Fibroblast of skin of right biceps (primary cell): ENCODE measurements around the gene SRC.

Experiments
- DNase-seq: peaks from one replicate; pipeline ENCODE4 v3.0.0-alpha.2; 2013

Gene SRC

DNA sequence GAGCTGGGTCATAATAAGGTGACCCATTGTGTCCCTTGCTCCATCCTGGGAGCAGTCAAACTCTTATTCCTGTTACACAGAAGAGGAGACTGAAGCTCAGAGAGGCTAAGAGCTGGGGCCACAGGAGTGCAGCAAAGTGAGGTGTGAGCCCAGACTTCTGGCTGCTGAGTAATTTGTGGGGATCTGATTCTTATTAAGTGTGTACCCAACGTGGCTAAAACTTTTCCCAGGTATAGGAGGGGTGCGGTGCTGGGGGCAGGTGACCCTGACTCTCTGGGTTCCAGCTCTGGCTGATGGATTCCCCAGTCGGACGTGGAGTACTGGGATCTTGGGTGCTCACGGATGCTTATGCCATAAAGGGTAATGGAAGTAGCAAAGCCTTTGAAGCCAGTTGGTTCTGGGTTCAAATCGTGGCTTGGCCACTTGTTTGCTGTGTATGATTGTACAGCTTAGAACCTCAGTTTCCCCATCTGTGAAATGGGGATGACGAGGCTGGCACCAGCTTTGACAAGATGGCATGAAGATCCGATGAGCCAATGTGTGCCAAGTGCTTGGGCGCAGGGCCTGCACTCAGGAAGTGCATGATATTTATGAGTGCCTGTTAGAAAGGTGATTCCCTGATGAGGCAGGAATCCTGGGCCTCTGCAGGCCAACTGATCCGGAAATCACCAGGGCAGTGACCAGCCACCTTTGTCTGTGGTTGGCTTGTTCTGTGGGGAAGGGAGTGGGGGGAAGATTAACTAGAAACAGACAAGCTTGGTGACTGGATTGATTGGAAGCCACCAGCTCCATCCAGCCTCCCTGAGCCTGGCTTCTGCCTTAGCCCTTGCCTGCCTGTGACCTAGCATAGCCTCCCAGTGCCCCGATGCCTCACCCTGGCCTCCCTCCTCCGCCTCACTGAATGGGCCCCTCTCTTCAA lies 6.0 kb downstream of the SRC start:
- no peak for DNase-seq

DNA sequence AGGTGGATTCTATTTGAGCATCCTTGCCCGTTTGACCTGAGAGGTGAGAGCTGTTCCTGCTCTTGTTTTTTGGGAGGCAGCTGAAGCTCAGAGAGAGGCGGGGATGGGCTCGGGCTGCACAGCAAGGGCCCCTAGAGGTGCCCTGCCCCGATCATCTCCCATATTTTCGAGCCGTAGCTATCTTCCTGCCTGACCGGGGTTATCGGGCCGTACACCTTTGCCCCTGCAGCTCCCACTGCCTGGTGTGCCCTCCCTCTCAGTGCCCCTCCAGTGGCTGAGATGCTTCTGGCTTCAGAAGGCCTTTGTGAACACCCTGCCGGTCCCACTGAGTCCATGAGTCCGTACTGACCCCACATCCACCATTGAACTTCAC lies 6.7 kb downstream of the SRC start:
- DNase-seq, result no peak

- DNase-seq, result no peak
Measured at GRCh38 chr20:37353285-37353849, 7.4 kb downstream of the SRC start.

- no peak for DNase-seq
Measured at GRCh38 chr20:37354210-37355195, 8.6 kb downstream of the SRC start.

- no peak for DNase-seq
Measured at GRCh38 chr20:37355252-37356180, 9.6 kb downstream of the SRC start.

DNA sequence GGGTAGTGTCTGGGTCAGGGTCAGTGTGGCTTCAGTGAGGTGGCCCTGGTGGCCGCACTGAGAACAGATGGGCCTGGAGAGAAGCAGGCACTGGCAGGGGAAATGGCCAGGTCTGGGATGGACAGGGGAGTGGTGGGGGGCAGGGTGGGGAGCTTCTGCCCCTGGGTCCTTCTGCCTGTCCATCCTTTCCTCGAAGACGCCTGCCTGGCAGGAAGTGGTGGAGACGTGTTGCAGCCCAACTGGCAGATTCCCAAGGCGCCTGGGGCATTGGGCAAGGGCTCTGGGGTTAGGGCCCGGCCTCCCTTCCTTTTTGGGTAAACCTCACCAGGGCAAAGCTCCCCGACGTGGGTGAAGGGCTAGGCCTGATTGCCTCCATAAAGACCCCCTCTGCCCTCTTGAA lies 10.4 kb downstream of the SRC start:
- peak; percentile 19 for DNase-seq

GRCh38 chr20:37356961-37357371 lies 11.0 kb downstream of the SRC start:
- no peak for DNase-seq

GRCh38 chr20:37357481-37358365 lies 11.8 kb downstream of the SRC start:
- DNase-seq, result no peak

DNA sequence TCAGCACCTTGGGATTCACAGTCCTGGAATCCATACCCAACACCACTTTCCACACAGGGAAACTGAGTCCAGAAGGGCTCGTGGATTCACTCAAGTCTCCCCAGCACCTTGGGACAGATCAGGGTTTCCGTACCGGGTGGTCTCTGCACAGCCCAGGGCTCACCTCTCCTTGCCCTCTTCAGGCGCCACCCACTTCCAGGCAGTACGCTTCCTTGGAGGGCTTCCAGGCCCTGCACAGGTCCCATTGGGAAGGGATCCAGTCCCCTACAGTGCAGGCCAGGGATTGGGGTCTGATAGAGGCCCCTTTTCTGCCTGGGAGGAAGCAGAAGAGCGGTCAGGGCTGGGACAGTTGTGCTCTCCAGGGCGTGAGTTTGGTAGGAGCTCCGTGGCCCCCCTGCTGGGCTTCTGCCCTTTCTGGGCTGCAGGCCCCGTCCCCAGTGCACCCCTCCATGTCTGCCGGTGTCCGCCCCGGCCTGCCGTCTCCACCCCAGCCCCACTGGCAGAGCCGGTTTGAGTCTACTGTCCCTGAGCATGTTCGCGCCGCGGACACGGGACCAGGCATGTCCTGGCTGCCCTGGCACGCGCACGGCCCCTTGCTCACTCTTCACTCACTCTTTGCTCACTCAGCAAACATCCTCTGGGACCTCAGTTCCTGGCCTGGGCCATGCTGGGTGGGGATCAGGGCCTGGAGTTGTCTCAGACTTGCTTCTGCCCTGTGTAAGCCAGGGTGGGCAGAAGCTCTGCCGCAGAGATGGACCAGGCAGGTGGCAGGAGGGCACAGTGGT lies 12.6 kb downstream of the SRC start:
- no peak for DNase-seq

- DNase-seq, result no peak
Measured at GRCh38 chr20:37359331-37359730, 13.4 kb downstream of the SRC start.

- DNase-seq, result no peak
Measured at GRCh38 chr20:37359836-37360235, 13.9 kb downstream of the SRC start.

GRCh38 chr20:37360391-37361115 lies 14.6 kb downstream of the SRC start:
- DNase-seq, result no peak

GRCh38 chr20:37361336-37361735 lies 15.4 kb downstream of the SRC start:
- DNase-seq, result no peak

- no peak for DNase-seq
Measured at GRCh38 chr20:37362231-37362792, 16.4 kb downstream of the SRC start.

- DNase-seq, result no peak
Measured at GRCh38 chr20:37362821-37363220, 16.9 kb downstream of the SRC start.

DNA sequence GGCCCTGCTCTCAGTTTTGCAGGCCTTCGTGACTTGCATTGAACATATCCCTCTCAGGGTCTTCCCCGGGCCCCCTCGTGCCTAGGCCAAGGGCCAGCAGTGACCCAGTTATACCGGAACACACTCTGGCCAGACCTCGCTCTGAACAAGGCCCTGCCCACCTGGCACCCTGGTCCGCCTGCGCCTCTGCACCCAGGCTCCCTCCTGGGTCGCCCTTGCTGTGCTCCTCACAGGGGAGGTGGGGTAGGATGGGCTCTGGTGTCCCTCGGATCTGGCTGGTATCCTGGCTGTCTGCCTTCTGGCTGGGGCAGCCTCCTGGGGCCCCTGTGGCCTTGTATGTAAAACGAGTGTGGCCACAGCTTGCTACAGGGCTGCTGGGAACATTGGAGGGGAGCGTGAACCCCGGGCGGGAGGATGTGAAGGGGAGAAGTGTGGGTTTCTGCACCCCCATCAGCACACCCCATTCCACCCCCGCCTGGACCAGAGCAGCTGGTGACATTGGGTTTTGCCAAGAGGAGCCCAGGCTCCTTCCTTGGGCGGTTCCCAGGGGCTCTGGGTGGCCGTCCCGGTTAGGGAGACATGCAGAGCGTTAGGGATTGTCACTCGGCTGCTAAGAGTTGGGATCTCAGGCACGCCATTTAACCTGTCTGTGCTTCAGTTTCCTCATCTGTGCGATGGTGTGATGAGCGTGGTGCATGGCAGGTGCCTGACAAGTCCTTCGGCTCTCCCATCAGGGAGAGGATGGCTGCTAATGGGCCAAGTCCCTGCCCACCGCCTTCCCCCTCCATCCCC lies 17.5 kb downstream of the SRC start:
- no peak for DNase-seq

- DNase-seq, result no peak
Measured at GRCh38 chr20:37364013-37364926, 18.3 kb downstream of the SRC start.
